CD4-positive, alpha-beta T cell treated with Interleukin-21 for 1 hour (primary cell): ENCODE data around the gene GDF9.
A peak's percentile ranks its signal among the peaks of the same experiment; 100 is the strongest.

Experiments used
- DNase-seq: peaks from one replicate; pipeline ENCODE4 v3.0.0-alpha.2; 2020

Gene GDF9, protein sequence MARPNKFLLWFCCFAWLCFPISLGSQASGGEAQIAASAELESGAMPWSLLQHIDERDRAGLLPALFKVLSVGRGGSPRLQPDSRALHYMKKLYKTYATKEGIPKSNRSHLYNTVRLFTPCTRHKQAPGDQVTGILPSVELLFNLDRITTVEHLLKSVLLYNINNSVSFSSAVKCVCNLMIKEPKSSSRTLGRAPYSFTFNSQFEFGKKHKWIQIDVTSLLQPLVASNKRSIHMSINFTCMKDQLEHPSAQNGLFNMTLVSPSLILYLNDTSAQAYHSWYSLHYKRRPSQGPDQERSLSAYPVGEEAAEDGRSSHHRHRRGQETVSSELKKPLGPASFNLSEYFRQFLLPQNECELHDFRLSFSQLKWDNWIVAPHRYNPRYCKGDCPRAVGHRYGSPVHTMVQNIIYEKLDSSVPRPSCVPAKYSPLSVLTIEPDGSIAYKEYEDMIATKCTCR

DNA sequence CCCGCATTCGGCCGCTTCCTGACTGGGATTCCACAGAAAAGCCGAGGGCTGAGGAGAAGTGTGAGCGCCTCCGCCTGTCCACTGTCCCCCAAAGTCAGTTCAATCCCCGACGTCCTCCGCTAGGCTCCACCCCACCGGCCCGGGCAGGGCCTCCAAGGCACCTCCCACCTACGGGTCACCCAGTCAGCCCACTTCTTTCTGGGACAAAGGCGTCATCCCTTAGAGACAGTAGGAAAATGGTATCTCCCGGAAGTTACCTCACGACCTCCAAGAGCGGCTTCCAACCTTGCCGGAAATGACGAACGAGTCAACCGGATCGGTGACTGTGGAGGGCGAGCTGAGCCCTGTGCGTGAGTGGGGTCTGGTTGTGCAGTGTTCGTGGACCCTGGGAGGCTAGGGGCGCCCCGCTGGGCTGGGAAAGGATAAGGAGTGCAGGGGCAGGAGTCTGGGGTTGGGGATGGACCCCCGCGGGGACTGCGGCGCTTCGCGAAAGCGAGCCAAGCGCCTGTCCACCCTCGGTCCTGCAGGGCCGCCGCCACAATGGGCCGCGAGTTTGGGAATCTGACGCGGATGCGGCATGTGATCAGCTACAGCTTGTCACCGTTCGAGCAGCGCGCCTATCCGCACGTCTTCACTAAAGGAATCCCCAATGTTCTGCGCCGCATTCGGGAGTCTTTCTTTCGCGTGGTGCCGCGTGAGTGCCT lies at the start of gene GDF9, which contains the start of gene UQCRQ:
Gene GDF9 (minus strand): TSS at position 128 of the 704 bp plus-strand sequence. CDS start 1,936 bp downstream, outside the sequence.
Gene UQCRQ (plus strand): TSS at position 301 of the 704 bp plus-strand sequence. CDS start 240 bp downstream, at position 541.
- peak; percentile 98 for DNase-seq

DNA sequence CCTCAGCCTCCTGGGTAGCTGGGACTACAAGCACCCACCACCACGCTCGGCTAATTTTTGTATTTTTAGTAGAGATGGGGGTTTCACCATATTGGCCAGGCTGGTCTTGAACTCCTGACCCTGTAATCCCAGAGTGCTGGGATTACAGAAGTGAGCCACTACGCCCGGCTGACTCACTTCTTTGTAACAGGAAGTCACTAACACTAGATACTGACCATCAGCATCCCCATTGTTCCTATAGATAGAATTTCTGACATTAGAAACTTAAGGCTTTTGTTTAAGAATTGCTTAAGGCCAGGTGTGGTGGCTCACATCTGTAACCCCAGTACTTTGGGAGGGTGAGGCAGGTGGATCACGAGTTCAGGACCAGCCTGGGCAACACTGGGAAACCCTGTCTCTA lies 49.4 kb upstream of the GDF9 start:
- no peak for DNase-seq

DNA sequence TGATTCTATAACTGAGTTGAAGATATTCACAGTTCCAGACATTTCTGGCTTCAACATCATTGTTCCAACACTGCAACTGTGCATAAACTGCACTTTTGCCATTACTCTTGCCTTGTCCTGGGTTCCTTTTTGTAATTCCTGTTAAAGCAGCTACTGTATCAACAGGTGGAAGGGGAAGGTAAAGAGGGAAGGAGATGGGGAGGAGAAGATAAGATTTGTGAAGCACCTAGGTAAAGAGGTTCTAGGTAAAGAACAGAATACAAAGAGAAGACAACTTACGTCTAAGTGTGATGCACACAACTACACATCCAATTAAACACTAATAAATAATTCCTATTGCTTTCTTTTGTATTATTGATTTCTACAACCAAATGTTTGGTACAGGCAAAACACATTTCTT lies 43.4 kb upstream of the GDF9 start:
- no peak for DNase-seq

DNA sequence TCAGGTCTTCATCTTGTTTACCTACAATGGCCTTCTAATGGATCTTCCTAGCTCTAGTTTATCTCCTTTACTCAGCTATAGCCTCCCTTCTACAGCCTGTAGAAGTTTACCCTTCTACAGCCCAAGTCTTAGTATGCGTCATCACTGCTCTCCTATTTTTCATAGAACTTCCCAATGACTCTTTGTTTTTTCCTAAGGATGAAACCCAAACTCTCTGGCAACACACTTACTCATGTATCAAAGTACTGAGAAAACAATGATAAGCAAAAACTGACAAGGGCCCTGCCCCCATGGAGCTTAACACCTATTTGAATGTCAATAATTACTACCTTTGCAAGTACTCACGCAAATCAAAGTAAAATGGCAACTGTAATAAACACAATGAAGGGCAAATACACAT lies 40.9 kb upstream of the GDF9 start:
- DNase-seq = no peak

DNA sequence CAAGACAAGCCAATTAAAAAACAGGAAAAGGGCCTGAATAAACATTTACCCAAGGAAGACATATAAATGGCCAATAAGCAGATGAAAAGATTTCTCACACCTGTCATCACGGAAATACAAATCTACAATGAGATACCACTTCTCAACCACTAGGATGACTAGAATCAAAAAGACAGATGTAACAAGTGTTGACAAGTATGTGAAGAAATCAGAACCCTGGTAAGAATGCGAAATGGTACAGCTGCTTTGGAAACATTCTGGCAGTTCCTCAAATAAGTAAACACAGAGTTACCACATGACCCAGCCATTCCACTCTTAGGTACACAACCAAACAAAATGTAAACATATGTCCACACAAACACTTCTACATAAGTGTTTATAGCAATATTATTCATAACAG lies 39.7 kb upstream of the GDF9 start:
- DNase-seq = no peak

DNA sequence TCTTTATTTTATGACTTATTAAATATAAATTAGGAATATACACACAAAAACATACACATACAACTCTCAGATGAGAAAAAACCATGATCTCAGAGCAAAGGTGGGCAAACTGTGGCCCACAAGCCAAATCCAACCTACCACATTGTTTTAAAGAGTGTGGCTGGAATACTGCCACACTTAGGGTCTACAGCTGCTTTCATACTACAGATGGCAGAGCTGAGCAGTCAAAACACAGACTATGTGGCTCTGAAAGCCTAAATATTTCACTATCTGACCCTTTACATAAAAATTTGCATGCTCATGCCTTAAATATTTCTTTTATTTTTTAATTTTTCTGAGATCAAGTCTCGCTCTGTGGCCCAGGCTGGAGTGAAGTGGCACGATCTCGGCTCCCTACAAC lies 35.5 kb upstream of the GDF9 start:
- no peak for DNase-seq

DNA sequence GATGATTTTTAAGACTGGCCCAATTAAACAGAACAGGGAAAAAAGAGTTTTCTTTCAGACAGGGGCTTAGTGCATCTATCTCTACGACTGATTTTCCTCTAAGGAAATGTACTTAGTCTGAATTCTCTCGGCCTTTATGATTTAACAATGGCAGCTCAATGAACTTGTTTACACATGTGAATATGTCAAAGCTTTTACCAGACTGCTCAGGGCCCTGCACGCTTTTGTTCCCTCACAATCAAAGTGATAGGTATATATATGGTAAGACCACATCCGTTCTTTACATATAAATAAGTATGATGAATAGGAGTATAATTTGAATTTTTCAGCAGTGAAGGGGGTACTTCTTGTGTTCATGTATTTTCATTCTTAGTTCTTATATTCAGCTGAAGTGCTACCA lies 34.8 kb upstream of the GDF9 start:
- DNase-seq = no peak

DNA sequence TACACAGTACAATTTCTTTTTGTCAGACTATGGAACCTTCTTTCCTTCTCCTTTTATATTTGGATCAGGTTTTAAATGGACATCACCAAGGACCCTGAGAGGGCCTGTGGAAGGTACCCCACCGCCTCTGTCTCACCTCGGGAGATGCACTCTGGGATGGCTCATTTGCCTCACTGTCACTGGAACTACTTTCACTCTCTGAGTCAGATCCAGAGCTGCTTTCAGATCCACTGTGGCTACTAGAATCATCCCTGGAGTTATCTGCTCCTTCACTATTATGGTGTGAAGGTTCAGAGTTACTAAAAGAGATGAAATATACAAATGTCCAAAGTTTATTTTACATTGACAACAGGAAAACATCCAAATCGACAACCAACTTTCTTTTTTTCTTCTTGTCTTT lies 31.8 kb upstream of the GDF9 start:
- DNase-seq = no peak

DNA sequence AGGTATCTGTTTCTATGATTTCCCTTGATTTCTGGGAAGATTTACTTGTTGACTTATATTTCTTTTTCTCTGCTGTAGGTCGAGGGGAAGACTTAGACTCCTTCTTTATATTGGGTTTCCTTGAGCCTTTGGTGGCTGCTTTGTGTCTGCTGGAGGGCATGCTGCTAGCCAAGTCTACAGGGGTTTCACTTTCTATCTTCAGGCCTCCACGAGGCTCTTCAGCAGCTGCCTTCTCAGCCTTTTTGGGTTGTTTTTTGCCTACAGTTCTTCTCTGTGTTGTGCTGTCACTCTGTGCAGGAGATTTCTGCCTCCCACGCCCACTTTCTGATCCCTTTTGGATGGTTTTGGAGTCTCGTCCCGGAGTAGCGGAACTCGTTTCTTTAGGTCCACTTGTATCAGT lies 30.4 kb upstream of the GDF9 start:
- DNase-seq = no peak

DNA sequence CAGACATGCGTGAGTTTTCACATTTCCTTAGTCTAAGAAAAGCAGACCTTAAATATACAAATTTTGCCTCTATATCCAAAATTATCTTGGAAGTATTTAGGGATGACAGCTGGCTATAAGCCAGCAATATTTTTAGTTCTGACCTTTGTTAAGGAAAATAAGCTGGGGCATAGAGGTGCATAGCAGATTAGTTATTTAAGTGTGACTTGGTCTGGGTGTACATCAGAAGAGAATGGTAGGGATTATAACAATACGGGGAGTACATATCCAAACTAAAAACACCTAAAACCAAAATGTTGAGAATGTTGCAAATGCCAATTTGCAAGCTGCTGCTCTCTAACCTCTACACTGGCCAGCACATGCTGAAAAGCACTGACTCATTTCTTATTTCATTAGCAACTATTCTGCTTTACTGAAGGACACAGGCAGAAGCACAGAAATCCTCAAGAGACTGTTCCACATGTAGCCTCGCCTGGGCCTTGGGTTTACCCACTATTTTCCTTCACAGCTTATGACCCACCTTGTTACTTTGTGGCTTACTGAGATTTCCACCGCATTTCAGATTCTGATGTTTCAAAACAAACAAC lies 29.5 kb upstream of the GDF9 start:
- no peak for DNase-seq

DNA sequence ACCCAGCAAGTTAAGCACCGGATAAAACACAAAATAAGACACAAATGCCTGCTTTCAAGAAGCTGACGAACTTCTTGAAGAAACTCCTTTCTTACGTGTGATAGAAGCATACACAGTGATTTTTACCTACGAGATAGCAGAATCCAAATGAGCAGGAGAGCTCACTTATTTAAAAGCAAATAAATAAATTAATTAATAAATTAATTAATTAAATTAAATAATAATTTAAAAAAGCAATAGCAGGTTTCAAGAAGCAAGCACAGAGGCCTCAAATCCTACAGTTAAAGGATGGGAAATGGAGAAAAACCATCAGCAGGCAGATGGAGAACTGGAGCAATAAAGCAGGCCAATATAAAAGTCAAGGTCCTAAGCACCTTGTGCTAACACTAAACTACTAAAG lies 24.5 kb upstream of the GDF9 start:
- no peak for DNase-seq

DNA sequence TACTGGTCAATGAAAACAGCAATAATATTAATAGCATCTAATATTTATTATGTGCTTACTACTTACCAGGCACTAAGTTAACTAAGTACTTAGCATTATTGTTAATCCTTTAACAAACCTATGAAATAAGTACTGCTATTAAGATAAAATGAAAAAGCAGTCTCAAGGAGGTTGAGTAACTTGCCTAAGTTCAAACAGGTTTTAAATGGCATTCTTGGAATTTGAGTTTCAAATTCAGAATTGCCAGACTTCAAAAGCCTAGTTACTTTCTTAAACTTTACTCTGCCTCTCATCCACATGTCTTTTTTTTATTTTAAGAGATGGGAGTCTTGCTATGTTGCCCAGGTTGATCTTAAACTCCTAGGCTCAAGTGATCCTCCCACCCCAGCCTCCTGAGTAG lies 23.2 kb upstream of the GDF9 start:
- no peak for DNase-seq

DNA sequence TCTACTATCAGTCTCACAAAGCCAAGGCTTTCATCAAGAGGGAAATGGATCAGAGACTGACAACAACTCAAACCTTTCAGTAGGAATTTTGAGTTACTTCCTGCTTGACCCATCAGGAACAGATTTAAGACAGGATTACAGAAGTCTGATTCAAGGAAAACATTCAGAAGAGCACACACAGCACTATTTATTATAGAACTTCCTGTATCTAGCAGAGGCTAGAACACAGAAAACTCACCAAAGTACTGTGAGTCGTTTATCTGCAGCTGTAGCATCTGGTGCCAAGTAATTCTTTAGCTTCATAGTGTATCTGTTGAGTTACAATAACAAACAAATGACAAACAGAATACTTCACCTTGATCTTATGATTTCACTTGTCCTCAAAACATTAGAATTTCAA lies 21.0 kb upstream of the GDF9 start:
- DNase-seq = no peak

DNA sequence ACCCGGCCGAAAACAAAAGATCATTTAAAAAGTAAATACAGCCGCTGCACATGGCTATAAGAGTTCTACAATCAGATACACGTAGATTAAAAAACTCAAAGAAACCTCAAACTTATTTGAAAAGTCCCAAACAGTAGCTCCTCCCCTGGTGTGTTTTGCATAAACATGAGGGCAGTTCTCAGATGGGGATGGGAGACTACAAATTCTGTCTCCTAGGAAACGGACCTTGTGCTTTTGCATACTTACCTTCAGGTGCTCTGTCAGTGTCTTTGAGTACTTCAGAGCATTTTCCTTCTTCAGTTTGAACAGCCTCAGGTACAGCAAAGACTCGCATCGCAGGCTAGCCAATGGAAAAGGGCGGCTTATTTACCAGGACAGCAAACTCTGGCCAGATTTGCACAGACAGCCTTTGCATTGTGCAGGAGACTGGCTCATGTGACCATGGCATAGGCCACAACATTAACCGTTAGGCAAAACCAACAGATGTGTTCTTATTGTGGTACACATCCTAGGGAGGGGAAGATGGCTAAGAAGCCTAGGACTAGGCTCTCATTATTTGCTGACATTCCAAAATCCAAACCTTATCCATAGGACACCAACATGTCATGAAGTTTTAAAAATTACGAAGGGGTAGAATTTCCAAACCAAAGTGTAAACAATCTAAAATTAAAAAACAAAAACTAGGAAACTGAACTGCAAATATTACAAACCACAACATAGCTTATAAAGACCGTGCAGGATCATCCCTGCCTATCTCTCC lies 20.0 kb upstream of the GDF9 start:
- DNase-seq = no peak

DNA sequence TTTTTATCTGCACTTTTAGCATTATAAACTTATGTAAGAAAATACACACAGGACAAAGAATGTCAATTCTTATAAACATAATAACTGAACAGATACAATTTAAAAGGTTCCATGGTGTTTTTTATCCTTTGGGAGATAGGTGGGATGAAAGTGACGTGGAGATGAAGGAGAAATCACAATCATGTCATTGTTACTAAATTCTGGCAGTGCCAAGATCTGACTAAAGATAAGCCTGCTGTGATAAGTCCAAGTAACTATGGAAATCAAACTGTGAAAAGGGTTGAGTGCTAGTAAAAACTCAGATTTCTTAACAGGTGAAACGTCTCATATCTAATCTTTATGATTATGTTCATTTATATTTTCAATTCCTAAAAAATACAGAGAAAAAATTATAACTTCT lies 18.3 kb upstream of the GDF9 start:
- DNase-seq = no peak

DNA sequence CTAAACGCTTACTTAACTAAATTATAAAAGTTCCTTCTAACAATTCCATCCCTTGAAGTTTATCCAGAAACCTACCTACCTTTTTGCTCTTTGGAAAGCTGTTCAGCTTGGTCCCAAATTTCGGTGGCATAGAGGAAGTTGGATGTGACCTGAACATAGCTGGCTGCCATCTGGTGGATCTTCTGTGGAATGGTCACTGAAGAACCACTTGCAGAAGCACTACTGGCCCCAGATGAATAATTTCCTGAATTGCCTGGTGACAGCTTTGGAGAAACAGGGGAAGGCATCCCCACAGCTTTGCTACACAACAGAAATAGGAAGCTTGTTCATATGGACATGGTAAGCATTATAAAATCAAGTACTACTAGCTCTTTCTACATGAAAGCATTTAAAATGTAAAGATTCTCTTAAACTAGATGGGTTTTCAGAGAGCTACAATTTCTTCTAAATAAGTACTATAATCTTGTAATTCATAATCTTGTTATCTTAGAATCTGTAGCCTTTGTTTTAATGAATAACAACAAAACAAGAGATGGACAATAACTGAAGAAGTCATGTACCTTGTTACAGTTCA lies 17.1 kb upstream of the GDF9 start:
- peak; percentile 48 for DNase-seq

DNA sequence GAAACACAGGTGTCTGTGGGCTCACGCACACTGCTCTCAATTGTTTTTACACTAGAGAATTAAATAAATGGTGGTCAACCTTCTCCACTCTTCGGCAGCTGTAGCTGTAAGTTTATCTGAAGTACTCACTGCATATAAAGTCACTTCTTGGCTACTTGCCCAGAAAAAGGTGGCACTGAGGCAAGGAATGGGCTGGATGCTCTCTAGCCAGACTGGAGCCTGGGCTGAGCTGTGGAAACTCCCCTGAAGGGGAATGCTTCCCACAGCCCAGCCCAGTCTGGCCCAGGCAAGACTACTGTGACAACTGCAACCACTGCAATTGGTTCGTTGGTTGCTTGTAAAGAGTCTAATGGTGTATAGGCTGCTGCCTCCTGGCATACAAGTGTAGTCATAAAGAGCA lies 11.7 kb upstream of the GDF9 start:
- DNase-seq = no peak

DNA sequence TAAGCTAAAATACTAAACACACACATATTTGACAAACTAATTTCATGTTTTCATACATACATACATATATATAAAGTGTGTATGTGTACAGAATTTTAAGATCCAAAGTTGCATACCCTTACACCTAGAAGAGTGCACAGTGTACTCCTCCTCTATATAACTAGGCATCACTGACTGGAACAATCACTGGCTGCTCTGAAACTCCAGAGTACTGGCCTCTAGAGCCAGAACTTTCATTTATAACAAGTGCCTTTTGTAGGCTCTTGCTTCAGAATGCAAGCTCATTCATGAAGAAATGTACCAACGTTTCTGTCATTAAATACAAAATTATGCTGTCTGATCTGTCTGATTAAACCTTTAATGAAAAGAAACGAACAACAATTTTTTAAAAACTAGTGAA lies 11.2 kb upstream of the GDF9 start:
- no peak for DNase-seq

DNA sequence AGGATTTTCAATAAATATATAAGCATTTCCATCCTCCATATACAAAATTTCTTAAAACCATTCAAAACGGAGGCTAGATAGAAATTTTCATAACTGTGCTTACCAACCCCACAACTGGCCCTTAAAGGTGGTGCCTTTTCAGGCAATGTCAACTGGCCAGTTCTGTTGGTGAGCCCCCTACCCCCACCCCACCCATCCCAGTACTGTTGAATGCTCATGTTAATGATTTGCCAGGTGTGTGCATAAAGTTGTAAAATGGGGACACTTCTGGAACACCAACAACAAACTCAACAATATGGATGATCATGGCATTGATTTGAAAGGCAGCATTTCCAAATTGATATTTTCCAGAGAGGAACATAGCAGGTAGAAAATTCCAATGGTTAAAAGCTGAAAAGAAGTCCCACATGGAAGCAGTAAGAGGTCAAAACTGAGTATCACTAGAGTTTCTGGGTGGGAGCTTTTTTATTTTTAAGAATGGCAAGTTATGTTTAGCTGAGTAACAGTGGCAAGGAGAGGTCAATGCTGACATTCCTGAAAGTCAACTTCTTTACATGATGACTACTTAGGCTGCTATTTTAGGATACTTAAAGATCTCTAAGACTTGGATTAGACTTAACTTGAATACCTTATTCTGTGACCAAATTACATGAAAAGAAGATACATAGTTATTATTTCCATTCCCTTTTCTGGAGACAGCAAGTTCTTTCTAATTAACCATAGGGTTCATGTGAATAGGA lies 9.9 kb upstream of the GDF9 start:
- DNase-seq = no peak

DNA sequence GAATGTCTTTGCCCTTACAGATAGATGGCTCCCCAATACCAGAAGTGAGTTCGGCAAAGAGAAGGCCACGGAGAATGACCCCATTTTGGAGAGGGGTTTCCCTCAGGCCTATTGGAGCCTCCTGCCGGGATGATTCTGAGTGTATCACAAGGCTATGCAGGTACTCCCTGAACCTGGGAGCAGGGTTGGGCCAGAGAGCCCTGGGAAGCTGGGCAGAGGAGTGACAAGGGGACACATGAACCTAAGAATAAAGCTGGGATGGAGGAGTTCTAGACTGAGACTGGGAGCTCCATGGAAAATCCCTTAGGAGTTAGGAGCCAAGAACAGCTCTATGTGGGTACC lies 7.6 kb upstream of the GDF9 start:
- no peak for DNase-seq

DNA sequence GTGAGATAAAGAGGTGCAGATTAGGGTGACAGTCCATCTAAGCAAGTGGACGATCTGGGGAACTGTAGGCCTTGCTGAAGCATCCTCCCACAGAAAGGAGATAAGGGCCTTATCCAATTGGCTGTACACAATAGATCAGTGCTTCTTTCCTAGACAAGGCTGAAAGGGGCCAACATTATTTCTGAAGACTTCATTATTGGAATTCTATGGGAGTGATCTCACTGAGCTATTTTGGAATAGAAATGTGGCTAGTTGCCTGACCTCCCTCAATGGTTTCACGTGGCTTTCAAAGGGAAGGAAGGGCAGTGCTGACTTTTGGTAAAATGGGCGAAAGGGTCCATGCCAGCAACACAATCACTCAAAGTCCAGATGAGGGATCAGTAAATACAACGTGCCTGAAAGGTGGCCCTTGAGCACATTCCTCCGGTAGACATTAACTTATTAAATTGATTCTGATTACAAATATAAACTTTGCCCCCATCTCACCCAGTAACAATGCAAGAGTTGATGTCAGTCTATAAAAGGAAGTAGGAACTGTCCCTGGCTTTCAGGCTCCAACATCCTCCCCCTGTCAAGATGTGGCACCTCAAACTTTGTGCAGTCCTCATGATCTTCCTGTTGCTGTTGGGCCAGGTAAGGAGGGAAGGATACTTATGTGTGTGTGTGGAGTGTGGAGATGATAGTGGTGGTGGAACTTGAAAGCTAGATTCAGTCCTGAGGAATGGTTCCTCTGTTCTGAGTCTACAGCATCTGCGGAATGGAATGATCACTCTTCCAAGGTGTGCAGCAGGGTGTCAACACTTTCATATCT lies 7.1 kb upstream of the GDF9 start, which contains the start of gene LEAP2:
Gene LEAP2 (plus strand): TSS at position 550 of the 811 bp plus-strand sequence. CDS start 27 bp downstream, at position 577.
- DNase-seq = no peak
